Stimulated activated CD8-positive, alpha-beta memory T cell treated with anti-CD3 and anti-CD28 coated beads, Interleukin-7, amount 100 ng/mL, for 4 hours (primary cell): ENCODE data around the gene TPRG1.

Experiments used
- DNase-seq, 2 donors: peaks; one replicate each; pipeline ENCODE4 v3.0.0-alpha.2; 2020; ENCODE audit warnings: low read depth in 2 of 2

Gene TPRG1

GRCh38 chr3:189278221-189278620, 106.5 kb downstream of the TPRG1 start:
- DNase-seq, result no peak

GRCh38 chr3:189282189-189282588, 110.4 kb downstream of the TPRG1 start:
- no peak for DNase-seq

DNA sequence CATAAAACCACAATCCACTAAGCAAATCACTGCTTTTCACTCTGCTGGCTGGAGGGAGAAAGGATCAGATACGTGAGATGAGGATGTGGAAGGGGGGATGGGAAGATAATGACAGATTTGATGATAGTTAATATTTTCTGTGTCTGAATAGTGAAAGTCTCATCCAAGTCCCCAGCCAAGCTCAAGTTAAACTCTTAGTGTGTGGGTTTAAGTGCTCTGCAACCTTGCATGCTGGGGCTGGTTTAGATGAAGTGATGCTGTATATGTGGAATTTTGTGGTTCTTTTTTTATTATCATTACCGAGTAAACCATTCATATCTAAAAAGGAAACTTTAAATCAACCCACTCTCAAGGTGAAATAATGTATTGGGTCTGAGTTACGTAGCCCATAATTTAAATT, 111.0 kb downstream of the TPRG1 start:
- no peak for DNase-seq

- DNase-seq, result no peak
These were observed 114.4 kb downstream of the TPRG1 start for GRCh38 chr3:189286188-189286587.

DNA sequence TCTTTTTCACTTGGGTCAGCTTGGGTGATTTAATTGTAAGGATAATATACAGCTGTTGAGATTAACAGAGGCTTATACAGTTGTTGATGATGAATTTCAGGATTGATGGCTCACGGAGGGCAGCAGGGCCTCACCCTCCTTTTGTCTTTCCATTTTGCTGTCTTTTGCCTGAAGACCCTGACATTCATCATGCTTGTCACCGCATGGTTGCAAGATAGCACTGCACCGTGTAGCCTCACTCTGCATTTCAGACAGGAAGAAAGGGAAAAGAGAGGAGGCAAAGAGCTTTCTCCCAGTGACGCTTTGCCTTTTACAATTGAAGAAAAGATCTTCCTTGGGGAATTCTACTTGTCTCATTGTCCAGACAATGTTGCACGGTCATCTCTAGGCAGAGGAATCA, 115.1 kb downstream of the TPRG1 start:
- DNase-seq, result no peak

DNA sequence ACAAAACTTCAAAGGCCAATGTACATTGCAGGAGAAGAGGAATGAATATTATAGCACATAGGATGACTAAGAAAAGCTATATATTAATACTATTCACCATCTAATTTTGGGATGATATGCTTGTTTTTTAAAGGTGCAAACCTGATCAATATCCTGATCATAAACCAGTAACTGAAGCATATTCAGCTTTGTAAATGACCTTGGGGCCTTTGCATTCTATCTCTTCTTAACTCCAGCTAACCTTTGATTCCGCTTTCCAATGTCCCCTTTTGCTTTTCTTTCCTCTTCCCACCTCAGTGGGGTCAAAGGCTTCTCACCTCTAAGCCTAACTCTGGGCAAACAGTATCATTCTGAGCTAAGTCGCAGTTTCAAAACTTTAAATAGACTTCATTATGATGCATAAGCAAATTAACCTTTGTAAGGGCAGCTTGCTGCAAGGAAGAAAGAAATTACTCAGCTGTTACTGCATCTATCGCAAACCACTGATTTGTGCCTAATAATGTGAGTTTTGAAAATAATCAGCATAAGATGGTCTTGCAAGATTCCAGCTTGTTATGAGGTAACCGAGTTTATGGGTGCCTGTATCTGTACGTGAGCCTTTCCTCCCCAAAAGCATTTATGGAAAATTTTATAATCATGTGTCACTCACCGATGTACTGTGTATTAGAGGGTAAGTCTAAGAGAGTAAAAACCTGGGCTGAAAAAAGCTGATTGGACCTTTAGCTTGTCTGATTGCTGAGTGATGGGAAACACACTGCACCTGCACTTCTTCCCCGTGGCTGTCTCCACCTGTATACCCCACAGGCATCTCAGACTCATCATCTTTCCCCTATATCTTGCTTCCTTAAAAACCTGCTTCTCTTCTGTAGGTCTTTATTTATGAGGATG, 116.8 kb downstream of the TPRG1 start:
- no peak for DNase-seq

- DNase-seq, result no peak
These were observed 117.5 kb downstream of the TPRG1 start for GRCh38 chr3:189289251-189289650.

- DNase-seq, result no peak
These were observed 121.1 kb downstream of the TPRG1 start for GRCh38 chr3:189292667-189293484.

DNA sequence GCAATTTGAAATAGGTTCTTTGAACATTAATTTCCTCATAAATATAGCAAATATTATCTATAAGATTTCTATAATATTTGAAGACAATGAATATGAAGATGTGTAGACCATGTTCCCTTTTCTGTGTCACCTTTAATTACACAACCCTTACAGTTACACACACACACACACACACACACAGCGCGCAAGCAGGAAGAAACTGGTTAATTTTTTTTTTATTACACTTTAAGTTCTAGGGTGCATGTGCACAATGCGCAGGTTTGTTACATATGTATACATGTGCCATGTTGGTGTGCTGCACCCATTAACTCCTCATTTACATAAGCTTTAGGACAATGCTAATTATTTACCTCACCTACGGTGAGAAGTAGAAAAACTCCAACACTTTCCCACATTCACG, 122.9 kb downstream of the TPRG1 start:
- DNase-seq, result no peak

DNA sequence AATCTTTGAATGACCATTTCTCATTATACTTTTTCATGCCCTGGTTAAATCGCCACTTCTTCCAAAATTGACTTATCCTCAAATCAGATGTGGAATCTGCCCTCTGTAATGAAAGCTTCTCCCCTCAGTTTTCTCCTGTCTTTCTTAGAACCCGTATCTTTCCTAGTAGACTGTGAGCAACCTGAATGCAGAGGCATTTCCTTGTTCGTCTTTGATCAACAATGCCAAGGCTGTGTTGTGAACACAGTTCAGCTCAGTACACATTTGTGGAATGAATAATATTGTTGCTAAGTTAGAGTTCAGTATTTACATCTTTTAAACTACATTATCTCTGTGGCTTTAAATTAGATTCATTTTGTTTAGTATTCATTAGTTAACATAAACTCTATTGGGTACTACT, 123.3 kb downstream of the TPRG1 start:
- no peak for DNase-seq

GRCh38 chr3:189297932-189298331, 126.2 kb downstream of the TPRG1 start:
- no peak for DNase-seq

- DNase-seq, result no peak
These were observed 127.0 kb downstream of the TPRG1 start for GRCh38 chr3:189298469-189299375.

GRCh38 chr3:189300345-189300744, 128.6 kb downstream of the TPRG1 start:
- DNase-seq, result no peak

GRCh38 chr3:189301479-189301878, 129.7 kb downstream of the TPRG1 start:
- DNase-seq, result no peak

- no peak for DNase-seq
These were observed 131.8 kb downstream of the TPRG1 start for GRCh38 chr3:189303584-189303983.

- DNase-seq, result no peak
These were observed 132.9 kb downstream of the TPRG1 start for GRCh38 chr3:189304465-189305351.

DNA sequence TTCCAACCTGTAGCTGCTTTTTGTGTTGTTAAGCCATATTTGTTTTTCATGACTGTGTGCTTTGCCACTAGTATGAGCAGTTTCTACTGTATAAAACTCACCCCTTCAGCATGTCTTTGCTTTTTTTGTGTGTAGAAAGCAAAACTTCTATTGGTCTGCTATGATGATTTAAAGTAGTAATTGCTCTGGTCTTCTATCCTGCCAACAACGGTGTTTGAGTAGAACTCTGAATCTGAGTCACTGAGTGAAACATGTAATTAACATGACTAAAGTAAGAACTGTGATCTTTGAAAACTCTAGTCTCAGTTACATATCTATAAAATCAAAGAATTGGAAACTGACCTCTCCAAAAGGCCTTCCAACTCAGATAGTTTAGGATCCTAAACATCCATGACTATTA, 133.6 kb downstream of the TPRG1 start:
- DNase-seq, result no peak

DNA sequence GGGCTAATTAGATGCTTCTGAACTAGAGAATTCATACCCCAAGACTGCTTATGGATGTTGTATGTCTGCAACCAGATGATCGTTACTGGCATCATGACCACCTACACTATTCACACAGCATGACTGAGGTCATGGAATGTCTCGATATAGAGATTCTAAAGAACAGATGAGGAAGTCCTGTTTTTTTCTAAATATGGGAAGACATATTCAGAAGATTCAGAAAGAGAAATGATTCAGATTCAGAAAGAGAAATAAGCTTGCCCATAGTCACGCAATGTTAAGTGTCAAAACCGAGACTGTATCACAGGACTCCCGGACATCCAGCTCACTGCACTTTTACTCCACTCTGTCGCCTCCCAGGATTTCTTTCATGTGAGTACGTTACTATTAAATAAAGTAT, 136.2 kb downstream of the TPRG1 start:
- DNase-seq, result no peak

DNA sequence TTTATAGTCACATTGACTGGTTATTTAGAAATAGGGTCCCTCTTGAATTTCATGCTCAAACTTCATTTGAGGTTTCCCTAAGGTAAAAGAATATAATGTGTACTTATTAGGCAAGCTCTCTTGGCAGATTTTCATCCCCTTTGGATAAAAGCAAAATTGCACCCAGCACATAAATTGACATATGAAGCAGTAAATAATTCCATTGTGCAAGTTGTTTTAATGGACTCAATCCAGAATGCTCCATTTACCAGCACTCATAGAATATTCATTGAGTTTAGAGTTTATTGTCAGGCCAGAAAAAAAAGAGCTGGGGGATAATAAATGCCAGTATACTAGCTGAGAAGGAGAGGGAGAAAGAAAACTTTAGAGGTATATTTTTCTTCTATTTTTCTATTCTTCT, 136.8 kb downstream of the TPRG1 start:
- no peak for DNase-seq

- DNase-seq, result no peak
These were observed 137.7 kb downstream of the TPRG1 start for GRCh38 chr3:189309400-189309975.

GRCh38 chr3:189311521-189311920, 139.8 kb downstream of the TPRG1 start:
- no peak for DNase-seq
